Measurements from ENCODE around the gene ZRANB1. TPM values are rescaled to one million over a fixed set of nuclear protein-coding genes. Genes with fewer than 3 reads are reported as not detected.

Gene ZRANB1
- polyA plus RNA-seq, 1 experiment = 9.3 TPM

DNA sequence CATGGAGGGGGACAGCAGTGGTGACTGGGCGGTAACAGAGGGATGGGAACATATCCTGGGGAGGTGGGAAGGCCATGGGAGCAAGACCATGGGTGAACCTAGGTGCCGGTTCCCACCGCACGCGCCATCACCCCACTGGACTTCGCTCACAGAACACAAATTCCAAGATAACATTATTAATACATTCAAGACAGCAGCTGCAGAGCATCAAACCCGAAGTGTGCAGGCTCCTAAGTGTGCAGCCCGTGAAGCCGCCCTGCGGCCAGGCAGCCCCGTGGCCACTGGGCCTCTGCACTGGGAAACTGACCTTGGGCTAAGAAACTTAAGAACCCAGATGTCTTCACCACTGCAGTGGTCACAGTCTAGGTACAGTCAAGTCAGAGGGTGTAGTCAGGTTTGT is 42.8 kb upstream of the ZRANB1 start:
- CTCF ChIA-PET = no interaction called here
- H3K36me3 ChIP-seq (ENCODE audit: control insufficient read depth, insufficient read depth, low read length) = no peaks in the 10 kb centered on the region
- no peaks in the 10 kb centered on the region for H3K27me3 ChIP-seq (ENCODE audit: control insufficient read depth, insufficient read depth, low read length)
- no peak for DNase-seq (ENCODE audit: low read depth)
- POLR2A ChIA-PET = no interaction called here
- no peak overlapping the region for H3K4me3 ChIP-seq (ENCODE audit: low read depth, low read length)
- no peak for TF ChIP-seq CTCF (IDR thresholded peaks at IDR 0.05; ENCODE audit: insufficient read depth, low read depth, low read length)

DNA sequence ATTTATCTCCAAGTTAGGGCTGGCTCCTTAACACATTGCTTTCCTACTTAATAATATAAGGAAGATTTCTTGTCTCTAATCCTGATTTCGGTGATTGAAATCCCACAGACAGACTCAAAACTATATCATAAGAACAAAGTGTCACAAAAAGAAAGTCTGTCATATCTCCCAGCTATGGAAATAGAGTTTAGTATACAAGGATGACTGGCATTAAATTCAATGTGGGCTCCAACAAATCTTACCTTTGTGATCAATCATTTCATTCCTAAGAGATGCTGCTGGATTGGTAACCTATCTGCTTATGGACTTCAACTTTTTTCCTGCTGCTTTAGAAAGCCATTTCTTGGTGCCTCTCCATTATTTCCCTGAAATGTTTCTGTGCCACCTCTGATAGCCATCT is 39.5 kb upstream of the ZRANB1 start:
- Histone ChIP-seq H3K27me3 (ENCODE audit: control insufficient read depth, insufficient read depth, low read length) (no peaks in the 10 kb centered on the region), H3K4me3 (ENCODE audit: low read depth, low read length) (no peak overlapping the region), H3K36me3 (ENCODE audit: control insufficient read depth, insufficient read depth, low read length) (no peaks in the 10 kb centered on the region)
- DNase-seq (ENCODE audit: low read depth) = no peak
- TF ChIP-seq CTCF (IDR thresholded peaks at IDR 0.05; ENCODE audit: insufficient read depth, low read depth, low read length) = no peak
- ChIA-PET POLR2A (no interaction called here), CTCF (interaction anchor here (0.8 to 1.4 kb wide), 2 partner anchors 9 to 10 kb away, joined by 3 to 4 read pairs; no protein-coding TSS in a partner anchor)

DNA sequence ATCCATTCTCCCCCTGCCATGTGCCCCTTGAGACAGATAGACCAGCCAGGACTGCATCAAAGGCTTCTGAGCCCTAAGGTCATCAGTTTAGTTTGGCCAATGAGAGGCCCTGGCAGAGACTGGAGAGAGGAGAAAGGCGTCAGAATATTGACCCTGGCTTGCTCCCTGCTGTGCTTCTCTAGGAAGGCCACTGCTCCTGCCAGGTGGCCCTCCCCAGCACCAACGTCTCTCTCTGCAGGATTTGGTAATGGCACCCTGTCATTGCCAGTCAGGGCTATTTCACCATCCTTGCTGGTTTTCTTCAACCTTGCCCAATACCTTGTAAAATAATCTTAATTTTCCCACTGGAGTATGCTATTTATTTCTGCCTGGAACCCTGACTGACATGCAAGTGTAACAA is 38.8 kb upstream of the ZRANB1 start:
- ChIA-PET CTCF (interaction anchor here (1.2 to 1.4 kb wide), 2 partner anchors 8 to 13 kb away, joined by 3 to 4 read pairs; no protein-coding TSS in a partner anchor), POLR2A (no interaction called here)
- Histone ChIP-seq H3K27me3 (ENCODE audit: control insufficient read depth, insufficient read depth, low read length) (no peaks in the 10 kb centered on the region), H3K4me3 (ENCODE audit: low read depth, low read length) (no peak overlapping the region), H3K36me3 (ENCODE audit: control insufficient read depth, insufficient read depth, low read length) (no peaks in the 10 kb centered on the region)
- no peak for DNase-seq (ENCODE audit: low read depth)
- TF ChIP-seq CTCF (IDR thresholded peaks at IDR 0.05; ENCODE audit: insufficient read depth, low read depth, low read length) = no peak

GRCh38 chr10:124904796-124905195 is 37.1 kb upstream of the ZRANB1 start:
- no peaks in the 10 kb centered on the region for H3K36me3 ChIP-seq (ENCODE audit: control insufficient read depth, insufficient read depth, low read length)
- no peak overlapping the region for H3K4me3 ChIP-seq (ENCODE audit: low read depth, low read length)
- no peaks in the 10 kb centered on the region for H3K27me3 ChIP-seq (ENCODE audit: control insufficient read depth, insufficient read depth, low read length)
- ChIA-PET POLR2A (no interaction called here), CTCF (no interaction called here)
- TF ChIP-seq CTCF (IDR thresholded peaks at IDR 0.05; ENCODE audit: insufficient read depth, low read depth, low read length) = no peak
- no peak for DNase-seq (ENCODE audit: low read depth)

DNA sequence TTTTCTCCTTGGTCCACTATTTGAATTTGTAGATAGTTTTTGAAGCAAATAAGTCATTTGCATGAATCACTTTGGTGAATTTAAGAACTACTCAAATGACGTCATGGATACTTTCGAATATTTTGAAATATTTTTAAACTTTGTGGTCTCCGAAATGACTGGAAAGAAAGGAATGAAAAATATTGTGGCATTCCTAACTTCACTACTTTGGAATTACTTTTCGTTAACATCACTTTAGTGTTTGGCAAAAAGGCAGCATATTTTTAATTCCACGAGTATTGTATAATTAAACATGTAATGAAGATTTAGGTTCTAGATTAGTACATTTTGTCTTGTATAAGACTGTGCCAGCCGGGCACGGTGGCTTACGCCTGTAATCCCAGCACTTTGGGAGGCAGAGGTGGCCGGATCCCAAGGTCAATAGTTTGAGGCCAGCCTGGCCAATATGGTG is 35.3 kb upstream of the ZRANB1 start:
- CTCF ChIA-PET = no interaction called here

More for the DNA sequence above, 35.3 kb upstream of the ZRANB1 start:
- H3K36me3 ChIP-seq (ENCODE audit: control insufficient read depth, insufficient read depth, low read length) = no peaks in the 10 kb centered on the region
- DNase-seq (ENCODE audit: low read depth) = peak; percentile 96
- no peak for TF ChIP-seq CTCF (IDR thresholded peaks at IDR 0.05; ENCODE audit: insufficient read depth, low read depth, low read length)
- H3K27me3 ChIP-seq (ENCODE audit: control insufficient read depth, insufficient read depth, low read length) = no peaks in the 10 kb centered on the region
- POLR2A ChIA-PET = no interaction called here
- no peak overlapping the region for H3K4me3 ChIP-seq (ENCODE audit: low read depth, low read length)

Measured in BJ (cell line).